ENCODE results near the gene BLTP3B.

BLTP3B gene

DNA sequence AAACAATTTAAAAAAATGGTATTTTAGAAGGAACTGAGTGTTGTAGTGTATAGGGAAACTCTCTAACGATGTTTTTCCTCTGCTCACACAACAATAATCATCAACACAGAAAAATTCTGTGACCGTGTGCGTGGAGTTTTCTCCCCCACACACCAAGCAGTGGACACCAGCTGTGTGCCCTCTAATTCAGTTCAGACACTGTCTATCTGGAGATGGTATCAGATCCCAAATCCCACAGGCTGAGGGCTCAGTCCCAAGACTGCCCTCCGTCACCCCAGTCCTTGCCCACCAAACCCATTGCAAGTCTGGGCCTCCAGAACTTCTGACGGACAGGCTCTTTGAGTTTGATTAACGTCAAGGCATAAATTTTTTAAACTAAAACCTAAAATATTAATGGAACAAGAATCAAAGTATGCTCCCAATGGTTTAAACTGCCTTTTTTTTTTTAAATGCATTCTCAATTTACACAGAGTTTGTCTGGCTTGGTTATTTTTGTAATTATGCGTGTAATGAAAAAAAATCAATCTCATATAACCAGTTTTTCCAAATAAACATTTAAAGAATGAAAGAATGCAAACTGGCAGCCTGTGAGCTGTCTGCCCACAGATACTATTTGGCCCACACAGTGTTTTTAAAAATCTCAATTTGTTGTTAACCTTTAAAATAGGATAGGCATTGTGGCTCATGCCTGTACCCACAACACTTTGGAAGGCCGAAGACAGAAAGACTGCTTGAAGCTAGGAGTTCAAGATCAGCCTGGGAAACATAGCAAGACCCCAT lies 19.2 kb downstream of the BLTP3B start:
- intact Hi-C loops (cut with DNase I), result no loop called here
- no peak for DNase-seq

DNA sequence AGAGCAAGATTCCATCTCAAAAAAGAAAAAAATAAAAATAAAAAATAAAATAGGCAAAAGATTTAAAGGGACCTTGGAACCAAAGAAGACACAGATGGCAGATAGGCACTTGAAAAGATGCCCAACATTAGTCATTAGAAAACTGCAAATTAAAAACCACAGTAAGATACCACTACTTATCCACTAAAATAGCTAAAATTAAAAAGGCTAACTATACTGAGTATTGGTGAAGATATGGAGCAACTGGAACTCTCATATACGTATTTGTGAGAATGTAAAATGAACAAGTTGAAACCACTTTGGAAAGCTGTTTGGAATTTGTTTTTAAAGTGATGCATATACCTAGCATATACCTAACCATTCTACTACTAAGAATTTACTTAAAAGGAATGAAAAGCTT lies 22.3 kb downstream of the BLTP3B start:
- no peak for DNase-seq
- intact Hi-C loops (cut with DNase I), result no loop called here

DNA sequence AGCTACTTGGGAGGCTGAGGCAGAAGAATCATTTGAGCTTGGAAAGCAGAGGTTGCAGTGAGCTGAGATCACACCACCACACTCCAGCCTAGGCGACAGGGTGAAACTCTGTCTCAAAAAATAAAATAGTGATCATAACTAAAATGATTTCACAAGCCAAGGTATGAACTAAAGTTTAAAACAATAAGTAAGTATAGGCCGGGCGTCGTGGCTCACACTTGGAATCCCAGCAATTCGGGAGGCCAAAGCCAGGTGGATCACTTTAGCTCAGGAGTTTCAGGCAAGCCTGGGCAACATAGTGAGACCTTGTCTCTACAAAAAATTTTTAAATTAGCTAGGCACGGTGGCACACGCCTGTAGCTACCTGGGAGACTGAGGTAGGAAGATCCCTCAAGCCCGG lies 27.4 kb downstream of the BLTP3B start:
- intact Hi-C loops (cut with DNase I), result no loop called here
- DNase-seq, result no peak

DNA sequence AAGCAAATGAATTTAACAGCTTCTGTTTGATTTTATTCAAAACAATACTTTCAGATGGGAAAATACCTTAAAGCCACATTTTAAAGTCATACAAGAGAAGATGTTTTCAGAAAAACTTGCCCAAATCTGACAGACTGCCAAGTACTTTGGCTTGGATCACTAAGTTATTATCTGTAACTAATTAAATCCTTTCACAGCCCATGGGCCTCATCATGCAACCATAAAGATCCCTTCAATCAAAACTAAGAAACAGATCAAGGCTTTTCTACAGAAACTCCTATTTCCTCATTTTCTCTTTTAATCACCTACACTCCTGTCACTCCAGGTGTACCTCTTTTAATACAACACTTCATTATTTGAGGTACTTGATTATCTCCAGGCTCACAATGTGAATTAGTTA lies 28.1 kb downstream of the BLTP3B start:
- intact Hi-C loops (cut with DNase I), result no loop called here

DNA sequence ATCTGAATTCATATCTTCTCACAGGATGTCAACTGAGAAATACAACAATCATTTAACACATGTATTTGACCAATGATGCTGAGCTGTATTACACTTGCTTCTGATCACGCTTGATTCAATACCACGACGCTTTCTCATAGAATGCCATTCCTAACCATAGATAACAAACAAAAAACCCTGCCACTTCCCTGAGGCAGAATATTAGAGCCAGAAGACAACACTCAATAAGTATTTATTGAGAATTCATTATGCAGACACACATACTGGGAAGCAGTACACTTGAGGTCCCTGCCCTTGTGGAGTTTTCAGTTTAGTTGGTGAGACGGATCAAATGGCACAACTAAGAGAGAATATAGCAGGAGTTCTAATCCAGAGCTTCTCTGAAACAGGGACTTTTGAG lies 32.4 kb downstream of the BLTP3B start:
- no peak for DNase-seq
- intact Hi-C loops (cut with DNase I), result no loop called here

More for the DNA sequence above, 28.1 kb downstream of the BLTP3B start:
- no peak for DNase-seq

DNA sequence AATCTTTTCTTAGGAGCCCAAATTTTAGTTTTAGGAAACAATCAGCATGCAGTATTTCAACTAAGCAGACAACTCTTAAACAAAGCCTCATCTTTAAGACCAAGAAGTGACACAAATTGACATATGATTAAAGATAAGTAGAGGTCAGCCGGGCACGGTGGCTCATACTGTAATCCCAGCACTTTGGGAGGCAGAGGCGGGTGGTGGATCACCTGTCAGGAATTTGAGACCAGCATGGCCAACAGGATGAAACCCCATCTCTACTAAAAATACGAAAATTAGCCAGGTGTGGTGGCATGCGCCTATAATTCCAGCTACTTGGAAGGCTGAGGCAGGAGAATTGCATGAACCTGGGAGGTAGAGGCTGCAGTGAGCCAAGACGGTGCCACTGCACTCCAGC lies 35.8 kb downstream of the BLTP3B start:
- intact Hi-C loops (cut with DNase I), result no loop called here
- DNase-seq, result no peak

DNA sequence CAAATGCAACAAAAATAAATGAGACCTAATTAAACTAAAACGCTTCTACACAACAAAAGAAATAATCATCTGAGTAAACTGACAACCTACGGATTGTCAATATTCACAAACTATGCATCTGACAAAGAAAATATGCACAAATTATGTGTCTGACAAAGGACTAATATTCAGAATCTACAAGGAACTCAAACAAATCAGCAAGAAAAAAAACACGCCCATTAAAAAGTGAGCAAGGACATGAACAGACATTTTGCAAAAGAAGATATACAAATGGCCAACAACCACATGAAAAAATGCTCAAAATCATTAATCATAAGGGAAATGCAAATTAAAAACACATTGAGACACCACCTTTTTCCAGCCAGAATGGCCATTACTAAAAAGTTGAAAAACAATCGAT lies 37.0 kb downstream of the BLTP3B start:
- DNase-seq, result no peak
- intact Hi-C loops (cut with DNase I), result no loop called here

DNA sequence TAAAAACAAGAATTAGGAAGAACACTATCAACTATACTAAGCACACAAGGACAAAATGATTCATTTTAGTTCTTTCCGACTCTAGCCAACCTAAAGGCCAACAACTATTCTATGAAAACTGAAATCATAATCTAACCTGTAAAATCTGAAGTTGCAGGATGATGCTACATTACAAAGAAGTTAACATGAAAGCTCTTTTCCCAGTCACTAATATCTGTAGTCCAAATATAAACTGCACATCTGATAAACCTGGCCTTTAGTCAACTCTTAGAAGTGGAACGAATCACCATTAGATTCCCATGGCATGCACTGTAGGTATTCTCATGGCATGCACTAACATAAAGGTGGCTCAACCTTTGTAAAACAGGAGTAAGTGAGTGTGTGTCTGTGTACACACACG lies 41.7 kb downstream of the BLTP3B start:
- no peak for DNase-seq
- intact Hi-C loops (cut with DNase I), result no loop called here

Measured in posterior cingulate gyrus (tissue), 11 donors.